Caco-2 (cell line): ENCODE data around the gene RAB9B. TPM values are rescaled to one million over a fixed set of nuclear protein-coding genes. Genes with fewer than 3 reads are reported as not detected.

Experiments used
- BruUV-seq: library from RNA; stranded (reverse); fragments of 400-500 nt; replicated peaks from 2 replicates; lab custom pipeline; 2021; lab: Mats Ljungman, UMichigan
- CTCF ChIA-PET: fragments of 300-600 bp; sonication (Branson Sonifier 250); formaldehyde crosslinking; loops from one replicate; lab custom pipeline; 2022; ENCODE audit warnings: antibody characterized with exemption; lab: Charles Lee
- POLR2A ChIA-PET: fragments of 300-600 bp; sonication (Branson Sonifier 250); formaldehyde crosslinking; loops from one replicate; lab custom pipeline; 2022; ENCODE audit warnings: antibody characterized with exemption; lab: Charles Lee
- DNase-seq, 2 experiments: peaks; one replicate each; pipeline versions ENCODE4 v3.0.0 to v3.0.0-alpha.2; 2020 to 2022
- H3K27me3 ChIP-seq: replicated peaks from 2 replicates; pipeline ENCODE4 v1.6.0; 2011; ENCODE audit warnings: low read length; ENCODE audit not compliant: control insufficient read depth, insufficient read depth
- H3K36me3 ChIP-seq: 2 replicates; pipeline ENCODE4 v1.5.1; 2011; ENCODE audit warnings: low read length; ENCODE audit not compliant: control insufficient read depth, insufficient read depth
- H3K4me1 ChIP-seq: fragments of 250-450 bp; sonication (Bioruptor Pico); 2 replicates; pipeline ENCODE4 v1.5.1; 2020; ENCODE audit warnings: mild to moderate bottlenecking
- H3K4me3 ChIP-seq: 2 replicates; pipeline ENCODE4 v1.5.1; 2011; ENCODE audit warnings: low read depth, mild to moderate bottlenecking, control low read depth, low read length
- H3K9me3 ChIP-seq: fragments of 250-450 bp; sonication (Bioruptor Pico); 2 replicates; pipeline ENCODE4 v1.5.1; 2020; ENCODE audit warnings: mild to moderate bottlenecking, moderate library complexity
- H3K27ac Mint-ChIP-seq: one replicate; pipeline ENCODE4 v1.8.0; 2022; ENCODE audit warnings: mixed read lengths; ENCODE audit not compliant: unreplicated experiment
- H3K27me3 Mint-ChIP-seq: one replicate; pipeline ENCODE4 v1.8.0; 2022; ENCODE audit warnings: mixed read lengths; ENCODE audit not compliant: insufficient read depth, unreplicated experiment
- H3K36me3 Mint-ChIP-seq: one replicate; pipeline ENCODE4 v1.8.0; 2022; ENCODE audit warnings: mild to moderate bottlenecking, mixed read lengths; ENCODE audit not compliant: insufficient read depth, unreplicated experiment
- H3K4me1 Mint-ChIP-seq: one replicate; pipeline ENCODE4 v1.8.0; 2022; ENCODE audit warnings: low read depth, mixed read lengths; ENCODE audit not compliant: unreplicated experiment
- H3K4me3 Mint-ChIP-seq: one replicate; pipeline ENCODE4 v1.8.0; 2022; ENCODE audit warnings: mild to moderate bottlenecking, moderate library complexity, mixed read lengths; ENCODE audit not compliant: unreplicated experiment
- H3K9me3 Mint-ChIP-seq: one replicate; pipeline ENCODE4 v1.8.0; 2022; ENCODE audit warnings: mixed read lengths; ENCODE audit not compliant: unreplicated experiment
- CTCF ChIP-seq, 2 experiments: fragments of 200-600 bp in 1 of 2; IDR thresholded peaks; 1 replicate in 1 of 2; 2 replicates in 1 of 2; pipeline versions ENCODE4 v1.5.1 to v1.8.0; 2011 to 2022; ENCODE audit warnings: antibody characterized with exemption in 1 of 2, control low read depth in 1 of 2, inconsistent platforms in 1 of 2, low read depth in 1 of 2, low read length in 1 of 2, mild to moderate bottlenecking in 1 of 2, moderate library complexity in 1 of 2; ENCODE audit not compliant: insufficient read depth in 1 of 2, severe bottlenecking in 1 of 2, unreplicated experiment in 1 of 2
- intact Hi-C: fragments of 100-400 bp; cut with micrococcal nuclease; formaldehyde crosslinking; loops from one replicate; pipeline ENCODE4 v1.10.0; 2022; ENCODE audit not compliant: unreplicated experiment
- total RNA-seq: library from RNA; stranded (reverse); gene quantifications from 2 replicates; pipeline ENCODE4 v1.2.3, GENCODE V29; 2022

The RAB9B gene
- total RNA-seq, 1 experiment from 2014 or later: 1.6 TPM

- no peaks in the 10 kb centered on the region for H3K36me3 ChIP-seq
- DNase-seq: no peak
- H3K4me1 ChIP-seq: no peaks in the 10 kb centered on the region
- Mint-ChIP-seq H3K9me3 (no peaks in the 10 kb centered on the region), H3K27ac (no peak overlapping the region), H3K36me3 (peaks cover 5% of the 10 kb centered on the region), H3K27me3 (no peaks in the 10 kb centered on the region), H3K4me3 (no peak overlapping the region), H3K4me1 (no peaks in the 10 kb centered on the region)
- BruUV-seq: no TSS peak
- no peaks in the 10 kb centered on the region for H3K27me3 ChIP-seq
- CTCF ChIA-PET: no interaction called here
- POLR2A ChIA-PET: no interaction called here
- no peak overlapping the region for H3K4me3 ChIP-seq
- intact Hi-C loops: no loop called here
- no peak for TF ChIP-seq CTCF (IDR thresholded peaks at IDR 0.05; ENCODE audit: insufficient read depth in 1 of 2, low read depth in 1 of 2, low read length in 1 of 2, severe bottlenecking in 1 of 2, unreplicated experiment in 1 of 2)
- no peaks in the 10 kb centered on the region for H3K9me3 ChIP-seq
These were observed 31.7 kb downstream of the RAB9B start for GRCh38 chrX:103800318-103800717.

- intact Hi-C loops: no loop called here
- H3K4me3 Mint-ChIP-seq: no peak overlapping the region
These were observed 34.4 kb downstream of the RAB9B start for GRCh38 chrX:103797691-103798090.

GRCh38 chrX:103794119-103794518 is 37.9 kb downstream of the RAB9B start:
- POLR2A ChIA-PET: no interaction called here
- no peaks in the 10 kb centered on the region for H3K27me3 Mint-ChIP-seq
- CTCF ChIA-PET: no interaction called here
- H3K36me3 ChIP-seq: no peaks in the 10 kb centered on the region
- no peak for TF ChIP-seq CTCF (IDR thresholded peaks at IDR 0.05; ENCODE audit: insufficient read depth in 1 of 2, low read depth in 1 of 2, low read length in 1 of 2, severe bottlenecking in 1 of 2, unreplicated experiment in 1 of 2)
- no peaks in the 10 kb centered on the region for H3K27me3 ChIP-seq
- H3K4me1 ChIP-seq: no peaks in the 10 kb centered on the region
- no peaks in the 10 kb centered on the region for H3K9me3 ChIP-seq
- intact Hi-C loops: no loop called here
- no peaks in the 10 kb centered on the region for H3K36me3 Mint-ChIP-seq
- H3K9me3 Mint-ChIP-seq: no peaks in the 10 kb centered on the region
- no peaks in the 10 kb centered on the region for H3K4me1 Mint-ChIP-seq
- no peak overlapping the region for H3K27ac Mint-ChIP-seq
- no TSS peak for BruUV-seq
- DNase-seq: no peak
- H3K4me3 Mint-ChIP-seq: no peak overlapping the region
- H3K4me3 ChIP-seq: no peak overlapping the region

More at GRCh38 chrX:103797691-103798090, 34.4 kb downstream of the RAB9B start:
- no peak for DNase-seq
- Histone ChIP-seq H3K4me3 (no peak overlapping the region), H3K4me1 (no peaks in the 10 kb centered on the region), H3K9me3 (no peaks in the 10 kb centered on the region), H3K36me3 (no peaks in the 10 kb centered on the region), H3K27me3 (no peaks in the 10 kb centered on the region)
- no peak overlapping the region for H3K27ac Mint-ChIP-seq
- no peak for TF ChIP-seq CTCF (IDR thresholded peaks at IDR 0.05; ENCODE audit: insufficient read depth in 1 of 2, low read depth in 1 of 2, low read length in 1 of 2, severe bottlenecking in 1 of 2, unreplicated experiment in 1 of 2)
- peaks cover 5% of the 10 kb centered on the region for H3K36me3 Mint-ChIP-seq
- no peaks in the 10 kb centered on the region for H3K9me3 Mint-ChIP-seq
- BruUV-seq: no TSS peak
- H3K27me3 Mint-ChIP-seq: no peaks in the 10 kb centered on the region
- no peaks in the 10 kb centered on the region for H3K4me1 Mint-ChIP-seq
- ChIA-PET POLR2A (no interaction called here), CTCF (no interaction called here)
